ENCODE data around the gene SLPI. TPM values are rescaled to one million over a fixed set of nuclear protein-coding genes. Genes with fewer than 3 reads are reported as not detected.
A peak's percentile ranks its signal among the peaks of the same experiment; 100 is the strongest.

SLPI gene
- polyA plus RNA-seq, 6 donors from 2014 or later = 0.63 TPM; not detected in 5

- H3K4me1 Mint-ChIP-seq = peaks cover 0 to 5% (median 0%) of the 10 kb centered on the region in 3 donors
- H3K27ac Mint-ChIP-seq = no peak overlapping the region
- peaks cover 18 to 51% (median 51%) of the 10 kb centered on the region in 3 donors for H3K27me3 Mint-ChIP-seq
- H3K36me3 Mint-ChIP-seq = peaks cover 0 to 2% of the 10 kb centered on the region in 2 donors
- no peak for ATAC-seq (ENCODE audit: low read depth in 2 of 2)
- DNase-seq = peak; percentile 12
- H3K4me3 Mint-ChIP-seq = no peak overlapping the region
- H3K9me3 Mint-ChIP-seq = peaks cover 3 to 7% (median 5%) of the 10 kb centered on the region in 7 donors
These were observed 24.9 kb downstream of the SLPI start for GRCh38 chr20:45229264-45230056.

- no peak for DNase-seq
- Mint-ChIP-seq H3K27me3 (peaks cover 16 to 69% (median 54%) of the 10 kb centered on the region in 3 donors), H3K9me3 (peaks cover 0 to 5% (median 0%) of the 10 kb centered on the region in 7 donors), H3K4me3 (no peak overlapping the region), H3K27ac (no peak overlapping the region), H3K4me1 (no peaks in the 10 kb centered on the region), H3K36me3 (no peaks in the 10 kb centered on the region)
- ATAC-seq (ENCODE audit: low read depth in 2 of 2) = no peak
These were observed 28.1 kb downstream of the SLPI start for GRCh38 chr20:45226287-45226686.

DNA sequence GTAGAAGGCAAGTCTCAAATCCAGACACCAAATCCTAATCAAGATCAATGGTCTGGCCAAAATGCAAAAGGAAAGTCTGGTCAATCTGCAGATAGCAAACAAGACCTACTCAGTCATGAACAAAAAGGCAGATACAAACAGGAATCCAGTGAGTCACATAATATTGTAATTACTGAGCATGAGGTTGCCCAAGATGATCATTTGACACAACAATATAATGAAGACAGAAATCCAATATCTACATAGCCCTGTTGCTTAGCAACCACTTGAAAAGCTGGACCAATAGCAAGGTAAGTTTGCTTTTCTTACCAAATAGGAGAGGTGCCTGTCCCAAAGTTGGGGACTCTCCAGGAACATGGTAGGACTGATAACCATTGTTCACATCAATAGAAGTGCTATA lies 31.2 kb downstream of the SLPI start:
- Mint-ChIP-seq H3K4me3 (no peak overlapping the region), H3K27me3 (peaks cover 14 to 58% (median 48%) of the 10 kb centered on the region in 3 donors), H3K9me3 (peaks cover 0 to 5% (median 0%) of the 10 kb centered on the region in 7 donors), H3K4me1 (no peaks in the 10 kb centered on the region), H3K27ac (no peak overlapping the region), H3K36me3 (no peaks in the 10 kb centered on the region)
- no peak for ATAC-seq (ENCODE audit: low read depth in 2 of 2)
- no peak for DNase-seq

GRCh38 chr20:45221076-45221475 lies 33.3 kb downstream of the SLPI start, which contains the start of gene SEMG2:
Gene SEMG2 (plus strand): TSS chr20:45221373. CDS start chr20:45221390, 17 bp downstream.
- DNase-seq = no peak
- no peak within 1 kb of the TSS for H3K4me3 Mint-ChIP-seq
- no peak within 1 kb of the TSS for H3K27ac Mint-ChIP-seq
- peaks cover 0 to 5% (median 0%) of the 10 kb centered on the region in 7 donors for H3K9me3 Mint-ChIP-seq
- ATAC-seq (ENCODE audit: low read depth in 2 of 2) = no peak
- H3K27me3 Mint-ChIP-seq = peaks cover 18 to 62% (median 61%) of the 10 kb centered on the region in 3 donors
- H3K4me1 Mint-ChIP-seq = no peaks in the 10 kb centered on the region
- H3K36me3 Mint-ChIP-seq = no peaks in the 10 kb centered on the region

DNA sequence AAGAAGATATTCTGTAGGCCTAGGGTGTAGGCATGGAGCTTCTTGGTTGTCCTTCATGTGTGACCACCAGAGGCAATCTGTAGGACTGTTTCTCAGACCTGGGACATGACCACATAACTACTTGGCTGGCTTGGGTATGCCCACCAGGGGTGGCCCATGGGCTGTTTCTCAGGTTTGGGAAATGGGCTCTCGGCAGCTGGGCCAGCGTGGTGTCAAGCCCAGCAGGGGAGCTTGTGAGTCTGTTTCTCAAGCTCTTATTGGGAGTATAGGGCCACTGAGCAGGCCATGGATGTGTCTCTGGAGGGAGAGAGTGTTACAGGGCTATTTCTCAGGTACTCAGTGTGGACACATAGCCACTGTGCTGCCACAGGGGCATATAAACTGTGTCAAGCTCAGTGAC lies 35.7 kb downstream of the SLPI start:
- no peak for DNase-seq
- Mint-ChIP-seq H3K9me3 (peaks cover 0 to 5% (median 0%) of the 10 kb centered on the region in 7 donors), H3K27ac (no peak overlapping the region), H3K4me1 (no peaks in the 10 kb centered on the region), H3K27me3 (peaks cover 26 to 55% (median 52%) of the 10 kb centered on the region in 3 donors), H3K4me3 (no peak overlapping the region), H3K36me3 (no peaks in the 10 kb centered on the region)
- no peak for ATAC-seq (ENCODE audit: low read depth in 2 of 2)

DNA sequence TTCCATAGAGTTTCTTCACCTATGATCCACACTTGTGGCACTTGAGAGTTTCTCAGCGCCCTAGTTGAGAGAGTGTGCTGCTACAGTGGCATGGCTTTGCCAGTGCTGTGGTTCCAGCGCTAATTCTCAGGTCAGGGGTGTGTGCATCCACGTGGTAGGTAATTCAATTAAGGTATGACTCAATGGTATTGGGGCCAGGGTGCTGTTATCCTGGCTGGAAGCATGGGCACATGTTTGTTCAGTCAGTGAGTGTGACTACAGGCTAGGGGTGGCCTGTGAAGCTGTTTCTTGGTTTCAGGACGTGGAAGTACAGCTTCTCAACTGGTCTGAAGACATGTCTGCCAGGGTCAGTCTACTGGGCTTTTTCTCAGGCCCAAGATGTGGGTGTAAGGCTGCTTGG lies 36.2 kb downstream of the SLPI start:
- DNase-seq (no peak), ATAC-seq (ENCODE audit: low read depth in 2 of 2) (no peak)
- no peak overlapping the region for H3K4me3 Mint-ChIP-seq

DNA sequence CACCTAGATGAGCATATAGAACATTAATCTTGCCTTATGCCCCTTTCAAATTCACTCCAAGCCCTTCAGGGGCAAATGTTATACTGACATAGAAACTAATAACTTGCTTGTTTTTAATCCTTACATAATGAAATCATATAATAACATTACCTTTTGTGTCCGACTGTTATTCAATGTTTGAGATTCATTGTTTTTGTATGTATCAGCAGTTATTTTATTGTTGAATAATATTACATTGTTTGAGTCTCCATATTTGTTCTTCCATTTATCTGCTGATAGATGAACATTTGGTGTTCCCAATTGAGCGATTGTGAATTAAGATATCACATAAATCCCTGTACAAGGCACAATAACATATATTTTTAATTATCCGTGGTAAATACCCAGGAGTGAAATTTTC lies 41.5 kb downstream of the SLPI start:
- H3K9me3 Mint-ChIP-seq = peaks cover 0 to 3% (median 0%) of the 10 kb centered on the region in 7 donors
- H3K27ac Mint-ChIP-seq = no peak overlapping the region
- no peaks in the 10 kb centered on the region for H3K4me1 Mint-ChIP-seq
- DNase-seq = no peak
- no peak overlapping the region for H3K4me3 Mint-ChIP-seq
- no peaks in the 10 kb centered on the region for H3K36me3 Mint-ChIP-seq
- ATAC-seq (ENCODE audit: low read depth in 2 of 2) = no peak
- peaks cover 41 to 54% (median 45%) of the 10 kb centered on the region in 3 donors for H3K27me3 Mint-ChIP-seq

More for the DNA sequence above, 36.2 kb downstream of the SLPI start:
- H3K27me3 Mint-ChIP-seq = peaks cover 28 to 56% (median 51%) of the 10 kb centered on the region in 3 donors
- peaks cover 0 to 5% (median 0%) of the 10 kb centered on the region in 7 donors for H3K9me3 Mint-ChIP-seq
- H3K27ac Mint-ChIP-seq = no peak overlapping the region
- no peaks in the 10 kb centered on the region for H3K36me3 Mint-ChIP-seq
- H3K4me1 Mint-ChIP-seq = no peaks in the 10 kb centered on the region

- Mint-ChIP-seq H3K4me3 (no peak overlapping the region), H3K36me3 (no peaks in the 10 kb centered on the region), H3K9me3 (peaks cover 0 to 3% (median 0%) of the 10 kb centered on the region in 7 donors), H3K4me1 (no peaks in the 10 kb centered on the region), H3K27ac (no peak overlapping the region), H3K27me3 (peaks cover 46 to 53% (median 50%) of the 10 kb centered on the region in 3 donors)
- DNase-seq (no peak), ATAC-seq (ENCODE audit: low read depth in 2 of 2) (no peak)
These were observed 42.5 kb downstream of the SLPI start for GRCh38 chr20:45211569-45212474.

DNA sequence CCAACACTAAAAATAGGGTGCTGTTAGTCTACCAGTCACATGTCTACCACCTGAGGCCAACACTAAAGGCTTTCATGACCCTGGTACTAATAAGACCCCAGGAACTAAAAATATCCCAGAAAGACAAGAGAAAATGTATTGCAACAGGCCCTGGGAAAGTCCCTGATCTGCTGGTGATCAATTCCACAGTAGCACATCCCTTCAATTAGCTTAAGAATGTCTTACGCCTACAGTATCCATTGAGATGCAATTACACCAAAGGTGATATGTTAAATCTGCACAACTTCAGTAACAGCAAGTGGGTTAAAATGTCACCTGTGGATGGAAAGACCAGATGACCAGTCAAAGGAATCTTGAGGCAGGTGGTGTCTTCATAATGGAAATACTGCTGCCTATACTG lies 44.4 kb downstream of the SLPI start:
- Mint-ChIP-seq H3K36me3 (no peaks in the 10 kb centered on the region), H3K27ac (no peak overlapping the region), H3K27me3 (peaks cover 54 to 67% (median 67%) of the 10 kb centered on the region in 3 donors), H3K4me3 (no peak overlapping the region), H3K4me1 (no peaks in the 10 kb centered on the region), H3K9me3 (no peaks in the 10 kb centered on the region)
- ATAC-seq (ENCODE audit: low read depth in 2 of 2) = no peak
- no peak for DNase-seq

- Mint-ChIP-seq H3K27ac (no peak within 1 kb of the TSS), H3K4me3 (no peak within 1 kb of the TSS), H3K9me3 (peaks cover 5 to 18% (median 7%) of the 10 kb centered on the region in 7 donors), H3K36me3 (peaks cover 0 to 7% of the 10 kb centered on the region in 2 donors), H3K4me1 (no peaks in the 10 kb centered on the region), H3K27me3 (peaks cover 43 to 68% (median 62%) of the 10 kb centered on the region in 3 donors)
- no peak for DNase-seq
- ATAC-seq (ENCODE audit: low read depth in 2 of 2) = no peak
These were observed 47.6 kb downstream of the SLPI start, which contains the start of gene SEMG1 for GRCh38 chr20:45206725-45207124. Gene SEMG1 (plus strand): TSS chr20:45207033. CDS start chr20:45207054, 21 bp downstream.

Other genes starting within 250 kb of the SLPI start
- under 1 TPM in 4 of 6 donors, not detected in 2; 0.06 to 0.26 (median 0.20) TPM for gene KCNS1, start 153.4 kb downstream of the SLPI start, polyA plus RNA-seq (ENCODE audit: low read depth in 6 of 6)
- gene WFDC5, start 139.4 kb downstream of the SLPI start, polyA plus RNA-seq (ENCODE audit: low read depth in 6 of 6) = not detected
- not detected for gene WFDC12, start 130.1 kb downstream of the SLPI start, polyA plus RNA-seq (ENCODE audit: low read depth in 6 of 6)
- gene PI3, start 79.7 kb downstream of the SLPI start, polyA plus RNA-seq (ENCODE audit: low read depth in 6 of 6) = not detected
- gene SEMG1, start 47.5 kb downstream of the SLPI start, polyA plus RNA-seq (ENCODE audit: low read depth in 6 of 6) = not detected
- gene SEMG2, start 33.2 kb downstream of the SLPI start, polyA plus RNA-seq (ENCODE audit: low read depth in 6 of 6) = not detected
- not detected for gene RBPJL, start 52.3 kb upstream of the SLPI start, polyA plus RNA-seq (ENCODE audit: low read depth in 6 of 6)
- gene MATN4, start 53.7 kb upstream of the SLPI start, polyA plus RNA-seq (ENCODE audit: low read depth in 6 of 6) = not detected
- not detected for gene SDC4, start 93.9 kb upstream of the SLPI start, polyA plus RNA-seq (ENCODE audit: low read depth in 6 of 6)
- 10 to 100 TPM; 16.3 to 37.7 (median 36.1) TPM for gene SYS1, start 108.6 kb upstream of the SLPI start, polyA plus RNA-seq (ENCODE audit: low read depth in 6 of 6)
- gene TP53TG5, start 123.8 kb upstream of the SLPI start, polyA plus RNA-seq (ENCODE audit: low read depth in 6 of 6) = under 1 TPM in 4 of 6 donors, not detected in 2; 0.14 to 0.29 (median 0.21) TPM
- gene DBNDD2, start 153.7 kb upstream of the SLPI start, polyA plus RNA-seq (ENCODE audit: low read depth in 6 of 6) = 1 to 10 TPM; 1.1 to 3.3 (median 2.1) TPM
- gene PIGT, start 161.6 kb upstream of the SLPI start, polyA plus RNA-seq (ENCODE audit: low read depth in 6 of 6) = 100 to 1,000 TPM in 1 of 6 donors, 10 to 100 TPM in 5; 62.0 to 113 (median 77.9) TPM
- gene WFDC2, start 215.2 kb upstream of the SLPI start, polyA plus RNA-seq (ENCODE audit: low read depth in 6 of 6) = not detected

Measured in naive B cell (primary cell).